ENCODE data around the gene ZNF775.
A peak's percentile ranks its signal among the peaks of the same experiment; 100 is the strongest.
"Not testable (repeated sequence)": the region's sequence is repeated elsewhere in the genome, so short reads cannot be mapped to it uniquely, and the experiment has no call there.

ZNF775 gene

DNA sequence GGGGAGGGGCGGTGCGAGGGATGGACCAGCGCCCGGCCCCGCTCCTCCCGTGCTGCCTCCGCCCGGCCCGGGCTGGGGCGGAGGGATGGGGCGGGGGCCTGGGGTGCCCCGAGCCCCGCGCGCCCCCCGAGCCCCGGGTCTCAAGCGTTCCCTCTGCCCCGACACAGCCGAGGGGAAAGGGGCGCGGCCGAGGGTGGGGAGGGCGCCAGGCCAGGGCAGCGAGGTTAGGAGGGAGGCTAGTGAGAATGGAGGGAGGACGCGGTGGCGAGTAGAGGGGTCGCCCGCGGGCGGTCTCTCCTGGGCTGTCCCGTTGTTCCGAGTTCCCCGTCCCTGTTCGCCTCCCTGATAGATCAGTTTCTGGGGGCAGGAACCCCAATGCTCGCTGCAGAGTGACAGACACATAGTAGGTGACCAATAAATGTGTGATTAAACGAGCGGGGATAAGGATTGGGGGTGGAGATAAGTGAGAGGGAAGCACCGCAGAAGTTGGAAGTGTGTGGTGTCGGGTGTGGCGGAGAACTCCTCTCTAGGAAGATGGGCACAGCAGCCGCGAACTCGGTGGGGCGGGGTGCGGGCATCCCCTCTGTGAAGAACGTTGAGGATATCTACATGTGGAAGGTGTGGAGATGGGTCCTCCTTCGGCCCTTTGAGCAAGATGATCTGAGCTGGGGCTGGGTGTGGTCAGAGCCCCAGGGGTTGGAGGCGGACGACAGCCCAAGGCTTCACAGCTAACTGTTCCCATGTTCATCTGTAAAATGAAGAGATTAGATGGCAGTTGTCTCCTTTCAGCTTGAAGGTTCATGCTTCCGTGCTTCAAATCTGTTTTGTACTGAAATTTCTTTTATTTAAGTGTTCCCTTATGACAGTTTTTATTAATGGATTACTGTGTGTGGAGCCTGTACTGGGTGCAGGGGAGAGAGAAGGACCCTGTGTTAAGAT is 580 bp downstream of the ZNF775 start:
- no peak for TF ChIP-seq Cebpa-rat (IDR thresholded peaks at IDR 0.05)
- H3K9ac ChIP-seq: peak overlapping the region; percentile 93
- H3K36me3 ChIP-seq: peaks cover 25% of the 10 kb centered on the region
- no peaks in the 10 kb centered on the region for H3K9me3 ChIP-seq
- H3K27ac ChIP-seq: peak overlapping the region; percentile 93
- H3K4me3 ChIP-seq: peak overlapping the region; percentile 76
- peaks cover 60% of the 10 kb centered on the region for H4K20me1 ChIP-seq
- H3K27me3 ChIP-seq: no peaks in the 10 kb centered on the region
- H3K4me1 ChIP-seq: peaks cover 77% of the 10 kb centered on the region
- H3K4me2 ChIP-seq: peak overlapping the region; percentile 92

DNA sequence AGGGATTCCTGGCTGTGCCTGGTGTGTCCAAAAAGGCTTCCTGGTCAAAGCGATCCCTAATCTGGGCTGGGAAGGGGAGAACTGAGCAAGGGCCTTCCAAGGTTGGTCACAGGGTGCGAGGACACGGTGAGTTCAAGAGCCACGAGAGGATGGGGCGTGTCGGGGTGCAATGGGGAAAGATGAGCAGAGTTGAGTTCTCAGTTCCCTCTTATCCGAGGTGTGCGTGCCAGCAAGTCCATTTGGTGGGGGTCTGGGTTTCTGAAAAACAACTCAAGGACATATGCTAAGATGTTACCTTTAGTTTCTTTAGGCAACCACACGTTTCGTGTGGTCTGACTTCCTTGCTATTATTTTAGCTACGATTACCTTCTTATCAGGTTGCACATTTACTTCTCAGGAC is 1.3 kb downstream of the ZNF775 start:
- peak overlapping the region; percentile 76 for H3K4me3 ChIP-seq
- H3K4me2 ChIP-seq: peak overlapping the region; percentile 92
- H3K27ac ChIP-seq: peak overlapping the region; percentile 93; the same call in 1 of the 2 replicates
- H3K9me3 ChIP-seq: no peaks in the 10 kb centered on the region
- H3K4me1 ChIP-seq: peaks cover 80% of the 10 kb centered on the region
- H3K27me3 ChIP-seq: no peaks in the 10 kb centered on the region
- H3K9ac ChIP-seq: peak overlapping the region; percentile 93
- peaks cover 24% of the 10 kb centered on the region for H3K36me3 ChIP-seq
- no peak for TF ChIP-seq Cebpa-rat (IDR thresholded peaks at IDR 0.05)
- H4K20me1 ChIP-seq: peaks cover 60% of the 10 kb centered on the region

DNA sequence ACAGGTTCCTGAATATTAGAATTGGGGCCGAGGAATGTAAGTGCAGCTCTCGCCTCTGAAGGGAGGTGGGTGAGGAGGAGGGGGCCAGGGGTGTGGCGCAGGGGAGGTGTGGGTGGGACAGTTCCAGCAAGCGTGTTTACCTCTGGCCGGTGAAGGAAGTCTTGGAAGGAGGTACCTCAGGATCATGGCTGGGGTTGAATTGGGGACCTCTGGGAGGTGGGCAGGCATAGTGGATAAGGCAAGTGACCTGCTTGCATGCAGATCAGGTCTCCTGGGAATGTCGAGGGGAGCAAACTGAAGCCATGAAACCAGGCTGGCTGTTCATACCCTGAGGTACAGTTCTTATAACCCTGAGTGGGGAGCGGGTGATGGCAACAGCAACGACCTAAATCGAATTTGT is 2.0 kb downstream of the ZNF775 start:
- peaks cover 73% of the 10 kb centered on the region for H3K4me1 ChIP-seq
- H4K20me1 ChIP-seq: peaks cover 54% of the 10 kb centered on the region
- no peak overlapping the region for H3K4me3 ChIP-seq
- H3K9me3 ChIP-seq: no peaks in the 10 kb centered on the region
- H3K4me2 ChIP-seq: peak overlapping the region; percentile 92
- H3K27me3 ChIP-seq: no peaks in the 10 kb centered on the region
- H3K27ac ChIP-seq: no peak overlapping the region
- peaks cover 22% of the 10 kb centered on the region for H3K36me3 ChIP-seq
- no peak for TF ChIP-seq Cebpa-rat (IDR thresholded peaks at IDR 0.05)
- H3K9ac ChIP-seq: no peak overlapping the region

DNA sequence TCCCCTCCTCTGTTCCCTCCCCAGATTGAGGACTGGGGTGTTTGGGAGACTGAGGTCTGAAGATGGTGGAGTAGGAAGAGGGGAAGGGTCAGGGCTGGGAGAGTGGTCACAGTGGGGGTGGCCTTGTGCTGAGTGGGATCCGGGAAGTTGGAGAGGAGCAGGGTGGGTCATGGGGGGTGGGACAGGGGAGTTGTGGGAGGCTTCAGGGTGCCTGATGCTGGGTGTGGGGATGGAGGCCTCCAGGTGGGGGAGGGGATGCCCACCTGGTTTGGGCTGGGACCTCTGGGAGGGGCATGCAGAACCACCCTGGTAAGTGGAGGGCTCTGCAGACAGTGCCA is 2.6 kb downstream of the ZNF775 start:
- no peak overlapping the region for H3K4me3 ChIP-seq
- TF ChIP-seq Cebpa-rat (IDR thresholded peaks at IDR 0.05): no peak
- no peak overlapping the region for H3K27ac ChIP-seq
- no peaks in the 10 kb centered on the region for H3K9me3 ChIP-seq
- no peak overlapping the region for H3K9ac ChIP-seq
- peaks cover 67% of the 10 kb centered on the region for H3K4me1 ChIP-seq
- peaks cover 47% of the 10 kb centered on the region for H4K20me1 ChIP-seq
- peaks cover 27% of the 10 kb centered on the region for H3K36me3 ChIP-seq
- no peak overlapping the region for H3K4me2 ChIP-seq
- no peaks in the 10 kb centered on the region for H3K27me3 ChIP-seq

DNA sequence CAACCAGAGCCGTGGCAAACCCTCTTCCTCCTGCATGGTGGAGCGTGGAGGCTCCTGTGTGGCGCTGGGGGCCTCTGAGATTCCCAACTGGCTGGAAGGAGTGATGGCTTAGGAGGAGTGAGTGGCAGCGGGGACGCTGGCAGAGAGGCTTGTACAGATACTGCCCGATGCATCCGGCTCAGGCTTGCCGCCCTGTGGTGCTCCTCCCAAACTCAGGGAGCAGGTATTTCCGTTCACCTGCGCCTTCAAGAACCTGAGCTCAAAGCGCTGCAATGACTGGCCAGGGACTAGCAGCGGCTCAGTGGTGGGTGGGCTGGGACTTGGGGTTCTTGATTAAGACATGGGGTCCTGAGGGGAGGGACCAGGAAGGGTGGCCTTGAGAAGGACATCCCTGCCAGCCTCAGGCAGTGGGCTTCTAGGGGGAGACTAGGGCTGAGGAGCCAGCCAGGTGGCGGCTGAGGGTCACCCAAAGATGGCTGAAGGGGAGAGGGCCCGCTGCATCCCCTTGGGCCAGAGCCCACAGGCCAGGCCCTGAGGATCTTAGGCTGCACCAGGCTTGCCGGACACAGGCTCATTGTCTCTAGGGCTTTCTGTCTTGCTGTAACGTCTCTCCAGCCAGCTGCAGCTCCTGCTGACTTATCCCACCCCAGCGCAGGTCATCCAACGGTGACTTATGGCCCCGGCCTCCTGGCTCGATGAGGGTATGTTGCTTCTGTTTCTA is 3.2 kb downstream of the ZNF775 start:
- H3K27ac ChIP-seq: peak overlapping the region; percentile 38
- no peaks in the 10 kb centered on the region for H3K9me3 ChIP-seq
- H3K4me3 ChIP-seq: no peak overlapping the region
- peaks cover 42% of the 10 kb centered on the region for H4K20me1 ChIP-seq
- H3K4me1 ChIP-seq: peaks cover 61% of the 10 kb centered on the region
- H3K27me3 ChIP-seq: no peaks in the 10 kb centered on the region
- no peak overlapping the region for H3K9ac ChIP-seq
- H3K4me2 ChIP-seq: peak overlapping the region; percentile 26
- TF ChIP-seq Cebpa-rat (IDR thresholded peaks at IDR 0.05): no peak
- peaks cover 32% of the 10 kb centered on the region for H3K36me3 ChIP-seq

DNA sequence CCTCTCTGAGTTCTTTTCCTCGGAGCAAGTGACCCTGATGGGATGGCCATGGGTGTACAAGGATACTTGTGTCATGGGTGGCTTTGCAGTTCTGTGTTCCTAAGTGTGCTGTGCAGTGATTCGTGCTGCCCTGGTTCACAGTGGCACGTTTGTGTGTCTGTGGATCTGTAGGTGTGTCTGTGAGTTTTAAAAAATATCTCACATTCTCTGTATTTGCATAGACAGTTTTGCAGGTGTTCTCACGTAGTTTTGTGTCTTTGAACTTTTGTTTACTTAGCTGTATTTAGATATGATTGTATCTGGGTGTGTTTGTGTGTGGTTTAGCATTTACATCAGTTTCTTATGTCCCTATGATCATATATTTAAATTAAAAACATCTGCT is 3.7 kb downstream of the ZNF775 start:
- Histone ChIP-seq H4K20me1 (peaks cover 37% of the 10 kb centered on the region), H3K4me3 (no peak overlapping the region), H3K27ac (0 out of 2 replicates have a peak overlapping the region, but pooled peaks have one; percentile 38), H3K4me2 (peak overlapping the region; percentile 26), H3K4me1 (peaks cover 56% of the 10 kb centered on the region), H3K9me3 (no peaks in the 10 kb centered on the region), H3K27me3 (no peaks in the 10 kb centered on the region), H3K36me3 (peaks cover 34% of the 10 kb centered on the region), H3K9ac (no peak overlapping the region)
- TF ChIP-seq Cebpa-rat (IDR thresholded peaks at IDR 0.05): no peak

DNA sequence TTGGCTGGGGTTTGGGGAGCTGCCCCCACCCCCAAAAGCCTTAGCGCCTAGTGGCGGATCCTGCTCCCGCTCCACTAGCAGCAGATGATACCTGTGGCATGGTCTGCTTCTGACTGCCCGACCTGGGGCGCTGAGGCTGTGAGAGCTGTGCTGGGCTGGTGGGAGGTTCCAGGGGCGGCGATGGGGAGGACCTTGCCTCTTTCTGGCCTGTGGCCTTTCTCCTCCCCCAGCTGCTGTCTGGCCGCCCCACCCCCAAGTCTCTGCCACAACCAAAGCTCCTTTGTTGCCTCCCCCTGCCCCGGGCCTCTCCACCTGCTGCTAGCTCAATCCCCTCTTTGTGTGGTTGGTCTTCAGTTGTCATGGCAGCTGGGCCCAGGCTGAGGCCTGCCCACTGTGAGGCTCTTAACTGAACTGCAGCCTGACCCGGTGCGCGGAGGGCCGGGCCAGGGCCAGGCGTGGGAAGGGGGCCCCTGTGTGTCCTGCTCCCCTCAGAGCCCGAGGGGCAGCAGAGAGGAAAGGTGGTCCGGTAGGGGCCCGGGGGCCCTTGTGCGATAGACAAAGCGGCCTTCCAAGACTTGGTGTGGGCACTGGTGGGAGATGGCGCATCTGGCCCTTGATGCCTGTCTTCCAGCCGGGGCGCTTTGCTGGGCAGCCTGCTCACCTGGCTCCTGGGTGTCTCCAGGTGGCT is 4.7 kb downstream of the ZNF775 start:
- TF ChIP-seq Cebpa-rat (IDR thresholded peaks at IDR 0.05): no peak
- Histone ChIP-seq H3K4me3 (no peak overlapping the region), H3K4me2 (peak overlapping the region; percentile 44), H3K27ac (peak overlapping the region; percentile 51), H3K4me1 (peaks cover 48% of the 10 kb centered on the region), H3K36me3 (peaks cover 45% of the 10 kb centered on the region), H4K20me1 (peaks cover 37% of the 10 kb centered on the region), H3K27me3 (no peaks in the 10 kb centered on the region), H3K9me3 (no peaks in the 10 kb centered on the region), H3K9ac (no peak overlapping the region)

DNA sequence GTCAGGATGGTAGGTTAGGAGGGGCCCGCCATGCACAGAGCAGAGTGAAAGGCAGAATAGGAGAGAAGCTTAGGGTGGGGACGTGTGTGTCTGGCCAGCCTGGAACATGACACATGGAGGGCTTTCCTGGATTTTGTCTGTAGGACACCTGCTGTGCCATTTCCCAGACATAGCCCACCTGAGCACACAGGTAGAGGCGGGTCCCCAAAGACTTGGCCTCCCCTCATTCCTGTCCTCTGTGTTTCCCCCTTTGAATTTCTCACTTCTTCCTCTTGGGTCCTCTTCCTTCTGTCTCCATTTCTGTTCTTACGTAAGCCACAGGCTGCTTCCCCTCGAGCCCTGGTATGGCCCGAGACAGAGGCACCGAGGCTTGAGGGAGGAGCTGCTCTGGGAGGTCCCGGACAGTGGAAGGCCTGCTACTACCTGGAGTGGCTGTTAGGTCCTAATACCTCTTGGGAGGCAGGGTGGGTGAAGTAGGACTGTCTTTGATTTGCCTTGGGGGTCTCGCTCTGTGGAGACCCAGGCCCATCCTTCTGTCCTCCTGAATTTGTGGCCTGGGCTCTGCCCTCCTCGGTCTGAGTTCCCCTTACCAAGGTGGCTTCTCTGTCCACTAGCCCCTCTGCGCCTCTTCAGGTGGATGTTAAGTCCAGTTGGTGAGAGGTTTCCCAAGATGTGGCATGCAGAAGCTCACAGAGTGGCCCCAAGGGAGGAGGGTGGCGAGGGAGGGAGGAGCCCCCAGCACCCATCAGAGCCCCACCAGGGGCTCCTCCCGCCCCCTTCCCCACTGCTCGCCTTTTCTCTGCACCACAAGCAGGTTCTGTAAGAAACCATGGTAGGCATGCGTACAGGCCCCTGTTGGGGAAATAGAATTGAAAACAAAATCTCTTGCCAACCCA is 5.5 kb downstream of the ZNF775 start:
- Histone ChIP-seq H3K4me1 (peaks cover 48% of the 10 kb centered on the region), H3K9me3 (no peaks in the 10 kb centered on the region), H3K4me3 (no peak overlapping the region), H3K4me2 (peak overlapping the region; percentile 44), H4K20me1 (peaks cover 37% of the 10 kb centered on the region), H3K9ac (no peak overlapping the region; the same call in 1 of the 2 replicates), H3K36me3 (peaks cover 53% of the 10 kb centered on the region), H3K27me3 (no peaks in the 10 kb centered on the region), H3K27ac (peak overlapping the region; percentile 18; the same call in 1 of the 2 replicates)
- TF ChIP-seq Cebpa-rat (IDR thresholded peaks at IDR 0.05): no peak

DNA sequence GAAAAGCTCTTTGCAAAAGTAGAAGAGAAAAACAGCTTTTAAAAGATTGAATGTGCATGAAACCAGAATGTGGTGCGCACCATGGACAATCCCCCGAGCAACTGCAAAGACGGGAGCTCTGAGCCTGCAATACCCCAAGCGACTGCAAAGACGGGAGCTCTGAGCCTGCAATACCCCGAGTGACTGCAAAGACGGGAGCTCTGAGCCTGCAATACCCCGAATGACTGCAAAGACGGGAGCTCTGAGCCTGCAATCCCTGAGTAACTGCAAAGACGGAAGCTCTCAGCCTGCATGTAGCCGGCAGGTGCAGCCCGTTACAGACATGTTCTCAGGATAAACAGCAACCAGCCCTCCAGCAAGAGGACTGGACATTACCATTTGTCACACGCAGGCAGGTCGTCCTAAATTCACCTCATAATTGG is 6.2 kb downstream of the ZNF775 start:
- H3K36me3 ChIP-seq: peaks cover 59% of the 10 kb centered on the region
- H3K9me3 ChIP-seq: no peaks in the 10 kb centered on the region
- no peak overlapping the region for H3K4me3 ChIP-seq
- no peaks in the 10 kb centered on the region for H3K27me3 ChIP-seq
- no peak overlapping the region for H3K4me2 ChIP-seq
- TF ChIP-seq Cebpa-rat (IDR thresholded peaks at IDR 0.05): no peak
- peaks cover 42% of the 10 kb centered on the region for H3K4me1 ChIP-seq
- H3K9ac ChIP-seq: no peak overlapping the region
- peaks cover 37% of the 10 kb centered on the region for H4K20me1 ChIP-seq
- no peak overlapping the region for H3K27ac ChIP-seq

DNA sequence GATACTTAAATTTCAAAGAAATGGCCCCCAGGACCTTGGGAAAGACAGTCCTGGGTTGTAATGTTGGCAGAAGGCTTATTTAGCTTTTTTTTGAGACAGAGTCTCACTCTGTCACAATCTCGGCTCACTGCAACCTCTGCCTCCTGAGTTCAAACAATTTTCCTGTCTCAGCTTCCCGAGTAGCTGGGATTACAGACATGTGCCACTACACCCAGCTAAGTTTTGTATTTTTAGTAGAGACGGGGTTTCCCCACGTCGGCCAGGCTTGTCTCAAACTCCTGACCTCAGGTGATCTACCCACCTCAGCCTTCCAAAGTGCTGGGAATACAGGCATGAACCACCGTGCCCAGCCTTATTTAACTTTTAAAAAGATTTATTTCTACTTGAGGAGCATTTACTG is 6.8 kb downstream of the ZNF775 start:
- H3K4me3 ChIP-seq, H3K9me3 ChIP-seq, H3K27ac ChIP-seq, H3K27me3 ChIP-seq, H3K4me2 ChIP-seq, H3K9ac ChIP-seq: not testable (repeated sequence)
- Histone ChIP-seq H4K20me1 (peaks cover 37% of the 10 kb centered on the region), H3K4me1 (peaks cover 37% of the 10 kb centered on the region), H3K36me3 (peaks cover 60% of the 10 kb centered on the region)
